Transverse colon (tissue), 4 donors: Measurements from ENCODE around the gene ARNT2.

Source experiments
- EP300 ChIP-seq: sonication (generic); formaldehyde crosslinking; IDR thresholded peaks from one replicate; pipeline ENCODE4 v1.6.1; 2017; ENCODE audit warnings: antibody characterized with exemption, low read depth
- POLR2A ChIP-seq: fragments of 450-650 bp; IDR thresholded peaks from one replicate; pipeline ENCODE4 v1.6.1; 2016; ENCODE audit warnings: antibody characterized with exemption, mild to moderate bottlenecking, moderate library complexity
- POLR2AphosphoS5 ChIP-seq, 3 donors: sonication (generic); formaldehyde crosslinking; IDR thresholded peaks; one replicate each; pipeline ENCODE4 v1.6.1; 2016; ENCODE audit warnings: antibody characterized with exemption in 3 of 3
- TF ChIP-seq, protein P1 (sequence below), 5 experiments: fragments of 200-600 bp in 3 of 5; fragments of 450-650 bp in 2 of 5; sonication (generic) in 3 of 5; IDR thresholded peaks; 1 replicate in 2 of 5; 2 replicates in 3 of 5; pipeline ENCODE4 v1.5.1; 2016 to 2017; ENCODE audit warnings: antibody characterized with exemption in 5 of 5, inconsistent platforms in 3 of 5, mild to moderate bottlenecking in 2 of 5, moderate library complexity in 1 of 5

DNA sequence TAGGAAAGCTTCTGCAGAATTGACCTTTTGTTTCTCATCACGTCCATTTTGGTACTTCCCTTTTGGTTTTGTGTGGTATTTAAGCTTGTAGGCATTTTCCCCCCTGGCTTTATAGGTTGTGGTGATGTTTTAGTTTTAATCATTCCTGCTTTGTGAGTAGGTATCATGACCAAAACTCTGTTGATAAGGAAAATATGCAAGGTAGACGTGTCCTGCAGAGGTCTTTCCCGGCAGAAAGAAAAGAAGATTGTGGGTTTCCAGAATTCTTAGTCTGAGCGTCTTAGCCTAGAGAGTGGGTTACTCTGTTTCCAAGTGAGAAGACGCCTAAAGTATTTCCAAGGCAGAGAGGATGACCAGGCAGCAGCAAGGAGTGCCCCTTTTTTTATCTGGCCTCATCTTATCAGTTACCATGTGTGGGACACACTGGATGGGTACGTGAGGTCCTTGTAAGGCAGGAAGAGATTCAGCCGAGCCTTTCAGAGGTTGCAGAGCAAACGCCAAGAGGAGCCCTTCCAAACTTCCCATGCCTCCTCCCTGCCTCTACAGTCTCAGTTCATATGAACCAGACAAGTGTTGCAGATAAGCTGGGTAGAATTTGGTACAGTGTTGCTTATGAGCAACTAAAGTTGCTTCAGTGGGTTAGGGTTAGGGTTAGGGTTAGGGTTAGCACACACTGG, 58.8 kb downstream of the ARNT2 start:
- TF ChIP-seq, protein P1, sequence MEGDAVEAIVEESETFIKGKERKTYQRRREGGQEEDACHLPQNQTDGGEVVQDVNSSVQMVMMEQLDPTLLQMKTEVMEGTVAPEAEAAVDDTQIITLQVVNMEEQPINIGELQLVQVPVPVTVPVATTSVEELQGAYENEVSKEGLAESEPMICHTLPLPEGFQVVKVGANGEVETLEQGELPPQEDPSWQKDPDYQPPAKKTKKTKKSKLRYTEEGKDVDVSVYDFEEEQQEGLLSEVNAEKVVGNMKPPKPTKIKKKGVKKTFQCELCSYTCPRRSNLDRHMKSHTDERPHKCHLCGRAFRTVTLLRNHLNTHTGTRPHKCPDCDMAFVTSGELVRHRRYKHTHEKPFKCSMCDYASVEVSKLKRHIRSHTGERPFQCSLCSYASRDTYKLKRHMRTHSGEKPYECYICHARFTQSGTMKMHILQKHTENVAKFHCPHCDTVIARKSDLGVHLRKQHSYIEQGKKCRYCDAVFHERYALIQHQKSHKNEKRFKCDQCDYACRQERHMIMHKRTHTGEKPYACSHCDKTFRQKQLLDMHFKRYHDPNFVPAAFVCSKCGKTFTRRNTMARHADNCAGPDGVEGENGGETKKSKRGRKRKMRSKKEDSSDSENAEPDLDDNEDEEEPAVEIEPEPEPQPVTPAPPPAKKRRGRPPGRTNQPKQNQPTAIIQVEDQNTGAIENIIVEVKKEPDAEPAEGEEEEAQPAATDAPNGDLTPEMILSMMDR (IDR thresholded peaks at IDR 0.05): no peak
- TF ChIP-seq POLR2AphosphoS5 (IDR thresholded peaks at IDR 0.05) (no peak), EP300 (no peak), POLR2A (no peak)
